HL-60 (cell line): ENCODE results near the gene GPNMB.

Source experiments
- POLR2AphosphoS5 ChIP-seq: IDR thresholded peaks from 2 replicates; pipeline ENCODE4 v1.6.1; 2012; ENCODE audit warnings: low read depth
- TF ChIP-seq, protein P1 (sequence below): IDR thresholded peaks from one replicate; pipeline ENCODE4 v1.5.1; 2011; ENCODE audit warnings: low read length, control low read depth, inconsistent platforms; ENCODE audit not compliant: insufficient read depth
- TF ChIP-seq, protein P2 (sequence below): IDR thresholded peaks from 2 replicates; pipeline ENCODE4 v1.6.1; 2012; ENCODE audit warnings: low read depth; ENCODE audit not compliant: insufficient replicate concordance

- TF ChIP-seq, protein P1, sequence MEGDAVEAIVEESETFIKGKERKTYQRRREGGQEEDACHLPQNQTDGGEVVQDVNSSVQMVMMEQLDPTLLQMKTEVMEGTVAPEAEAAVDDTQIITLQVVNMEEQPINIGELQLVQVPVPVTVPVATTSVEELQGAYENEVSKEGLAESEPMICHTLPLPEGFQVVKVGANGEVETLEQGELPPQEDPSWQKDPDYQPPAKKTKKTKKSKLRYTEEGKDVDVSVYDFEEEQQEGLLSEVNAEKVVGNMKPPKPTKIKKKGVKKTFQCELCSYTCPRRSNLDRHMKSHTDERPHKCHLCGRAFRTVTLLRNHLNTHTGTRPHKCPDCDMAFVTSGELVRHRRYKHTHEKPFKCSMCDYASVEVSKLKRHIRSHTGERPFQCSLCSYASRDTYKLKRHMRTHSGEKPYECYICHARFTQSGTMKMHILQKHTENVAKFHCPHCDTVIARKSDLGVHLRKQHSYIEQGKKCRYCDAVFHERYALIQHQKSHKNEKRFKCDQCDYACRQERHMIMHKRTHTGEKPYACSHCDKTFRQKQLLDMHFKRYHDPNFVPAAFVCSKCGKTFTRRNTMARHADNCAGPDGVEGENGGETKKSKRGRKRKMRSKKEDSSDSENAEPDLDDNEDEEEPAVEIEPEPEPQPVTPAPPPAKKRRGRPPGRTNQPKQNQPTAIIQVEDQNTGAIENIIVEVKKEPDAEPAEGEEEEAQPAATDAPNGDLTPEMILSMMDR, result no peak
- TF ChIP-seq, protein P2, sequence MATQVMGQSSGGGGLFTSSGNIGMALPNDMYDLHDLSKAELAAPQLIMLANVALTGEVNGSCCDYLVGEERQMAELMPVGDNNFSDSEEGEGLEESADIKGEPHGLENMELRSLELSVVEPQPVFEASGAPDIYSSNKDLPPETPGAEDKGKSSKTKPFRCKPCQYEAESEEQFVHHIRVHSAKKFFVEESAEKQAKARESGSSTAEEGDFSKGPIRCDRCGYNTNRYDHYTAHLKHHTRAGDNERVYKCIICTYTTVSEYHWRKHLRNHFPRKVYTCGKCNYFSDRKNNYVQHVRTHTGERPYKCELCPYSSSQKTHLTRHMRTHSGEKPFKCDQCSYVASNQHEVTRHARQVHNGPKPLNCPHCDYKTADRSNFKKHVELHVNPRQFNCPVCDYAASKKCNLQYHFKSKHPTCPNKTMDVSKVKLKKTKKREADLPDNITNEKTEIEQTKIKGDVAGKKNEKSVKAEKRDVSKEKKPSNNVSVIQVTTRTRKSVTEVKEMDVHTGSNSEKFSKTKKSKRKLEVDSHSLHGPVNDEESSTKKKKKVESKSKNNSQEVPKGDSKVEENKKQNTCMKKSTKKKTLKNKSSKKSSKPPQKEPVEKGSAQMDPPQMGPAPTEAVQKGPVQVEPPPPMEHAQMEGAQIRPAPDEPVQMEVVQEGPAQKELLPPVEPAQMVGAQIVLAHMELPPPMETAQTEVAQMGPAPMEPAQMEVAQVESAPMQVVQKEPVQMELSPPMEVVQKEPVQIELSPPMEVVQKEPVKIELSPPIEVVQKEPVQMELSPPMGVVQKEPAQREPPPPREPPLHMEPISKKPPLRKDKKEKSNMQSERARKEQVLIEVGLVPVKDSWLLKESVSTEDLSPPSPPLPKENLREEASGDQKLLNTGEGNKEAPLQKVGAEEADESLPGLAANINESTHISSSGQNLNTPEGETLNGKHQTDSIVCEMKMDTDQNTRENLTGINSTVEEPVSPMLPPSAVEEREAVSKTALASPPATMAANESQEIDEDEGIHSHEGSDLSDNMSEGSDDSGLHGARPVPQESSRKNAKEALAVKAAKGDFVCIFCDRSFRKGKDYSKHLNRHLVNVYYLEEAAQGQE, result no peak
- no peak for TF ChIP-seq POLR2AphosphoS5
Measured at GRCh38 chr7:23272275-23272674, 25.7 kb downstream of the GPNMB start.
